HG03457 (cell line): ENCODE results near the gene MBD5.
"Not testable (repeated sequence)": the region's sequence is repeated elsewhere in the genome, so short reads cannot be mapped to it uniquely, and the experiment has no call there.

ENCODE experiments used
- ATAC-seq: cut with Tn5 transposase; IDR thresholded peaks from one replicate; pipeline ENCODE4 v1.9.1; 2021; ENCODE audit warnings: moderate number of reproducible peaks; ENCODE audit not compliant: unreplicated experiment

MBD5 gene

DNA sequence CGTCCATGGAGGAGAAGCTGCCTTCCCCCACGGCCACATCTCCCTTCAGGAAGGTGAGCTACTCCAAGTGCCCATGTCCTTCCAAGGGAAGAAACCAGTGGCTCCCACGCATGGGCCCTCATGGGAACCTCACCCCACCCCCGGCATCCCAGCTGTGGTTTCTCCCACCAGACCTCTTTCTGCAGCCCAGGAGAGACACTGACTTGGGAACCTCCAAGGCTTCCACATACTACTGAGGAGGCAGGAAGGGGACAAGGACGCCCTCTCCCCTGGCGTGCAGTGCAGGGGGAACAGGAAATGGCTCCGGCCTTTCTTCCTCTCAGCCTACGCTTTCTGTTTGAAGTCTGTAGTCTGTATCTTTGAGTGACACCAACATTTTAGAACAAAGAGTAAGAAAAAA, 519.1 kb downstream of the MBD5 start:
- ATAC-seq, result no peak

DNA sequence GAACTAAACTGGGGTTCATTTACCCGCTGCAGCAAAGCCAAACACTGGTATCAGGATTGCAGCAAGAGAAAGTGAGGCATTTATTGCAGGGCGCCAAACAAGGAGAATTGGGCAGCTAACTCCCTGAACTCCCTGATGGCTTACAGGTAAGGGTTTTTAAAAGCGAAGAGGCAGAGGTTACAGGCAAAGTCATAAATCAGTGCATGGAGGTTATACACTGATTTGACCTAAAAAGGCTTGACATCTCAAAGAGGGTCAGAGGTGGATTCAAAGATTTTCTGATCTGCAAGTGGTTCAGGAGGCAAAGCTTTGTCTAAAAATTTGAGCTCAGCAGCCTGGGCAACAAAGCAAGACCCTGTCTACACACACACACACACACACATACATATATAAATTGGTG, 520.9 kb downstream of the MBD5 start:
- no peak for ATAC-seq

DNA sequence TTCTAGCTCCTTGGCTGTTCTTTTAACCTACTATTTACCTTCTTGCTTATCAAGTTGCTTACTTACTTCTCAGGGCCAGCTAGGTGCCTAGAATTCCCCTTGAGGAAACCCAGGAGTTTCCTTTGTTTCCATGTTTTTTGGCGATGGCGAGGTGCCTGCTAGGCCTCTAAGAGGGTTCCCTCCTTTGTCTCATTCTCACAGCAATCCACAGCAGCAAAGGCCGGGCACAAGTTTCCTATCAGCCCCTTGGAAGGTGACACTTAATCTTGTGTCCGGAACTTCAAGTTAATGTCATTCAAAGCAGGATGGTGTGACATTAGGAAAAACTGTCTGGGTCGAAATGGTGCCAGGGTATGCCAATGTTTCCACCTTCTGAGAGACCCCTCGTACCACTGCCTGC, 521.7 kb downstream of the MBD5 start:
- no peak for ATAC-seq

DNA sequence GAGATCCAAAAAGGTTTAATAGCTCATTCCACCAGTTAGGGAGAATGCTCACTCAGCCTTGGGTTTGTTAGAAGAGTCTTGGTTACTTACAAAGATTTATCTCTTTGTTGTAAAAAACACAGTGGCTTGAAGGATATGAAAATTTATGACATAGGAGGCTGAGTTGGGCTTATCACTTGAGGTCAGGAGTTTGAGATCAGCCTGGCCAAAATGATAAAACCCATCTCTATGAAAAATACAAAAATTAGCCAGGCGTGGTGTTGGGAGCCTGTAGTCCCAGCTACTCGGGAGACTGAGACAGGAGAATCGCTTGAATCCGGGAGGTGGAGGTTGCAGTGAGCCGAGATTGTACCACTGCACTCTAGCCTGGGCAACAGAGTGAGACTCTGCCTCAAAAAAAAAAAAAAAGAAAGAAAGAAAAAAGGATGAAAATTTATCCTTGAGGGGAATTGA, 522.2 kb downstream of the MBD5 start:
- ATAC-seq, result not testable (repeated sequence)

DNA sequence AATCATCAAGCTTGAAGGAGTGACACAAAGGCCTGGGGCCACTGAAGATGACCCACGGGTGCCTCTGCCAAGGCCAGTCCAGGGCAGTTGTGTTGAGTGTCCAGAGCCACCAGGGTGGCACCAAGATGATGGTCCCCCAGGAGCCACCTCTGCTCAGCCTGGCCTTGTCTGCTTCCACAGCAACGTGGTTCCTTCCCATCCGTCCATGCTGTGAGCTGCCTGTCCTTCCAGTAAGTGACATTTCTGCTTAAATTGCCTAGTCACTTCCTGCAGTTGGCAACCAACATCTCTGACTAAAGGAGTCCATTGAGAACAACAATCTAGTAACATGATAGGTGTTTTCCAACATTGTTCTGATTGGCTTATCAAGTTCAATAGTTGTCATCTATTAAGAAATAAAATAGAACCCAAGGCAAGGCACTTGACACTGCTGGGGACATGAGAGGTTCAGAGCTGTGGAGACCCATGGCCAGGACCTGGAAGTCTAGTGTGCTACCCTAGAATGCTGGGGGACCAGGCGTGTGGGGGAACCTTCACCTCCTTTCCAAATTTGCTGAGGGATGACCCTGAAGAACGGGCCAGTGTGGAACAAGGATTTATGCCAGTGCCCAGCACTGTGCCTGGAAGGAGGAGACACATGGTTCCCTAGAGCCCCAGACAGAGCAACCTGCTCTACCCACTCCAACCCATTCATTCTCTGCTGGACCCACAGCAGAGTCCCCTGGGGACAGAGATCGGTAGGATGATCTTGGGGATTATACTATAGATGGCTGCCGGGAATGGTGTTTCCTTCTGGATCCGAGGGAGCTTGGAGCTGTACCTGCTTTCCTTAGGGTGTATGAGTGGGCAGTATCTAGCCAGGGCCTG, 524.7 kb downstream of the MBD5 start:
- no peak for ATAC-seq

DNA sequence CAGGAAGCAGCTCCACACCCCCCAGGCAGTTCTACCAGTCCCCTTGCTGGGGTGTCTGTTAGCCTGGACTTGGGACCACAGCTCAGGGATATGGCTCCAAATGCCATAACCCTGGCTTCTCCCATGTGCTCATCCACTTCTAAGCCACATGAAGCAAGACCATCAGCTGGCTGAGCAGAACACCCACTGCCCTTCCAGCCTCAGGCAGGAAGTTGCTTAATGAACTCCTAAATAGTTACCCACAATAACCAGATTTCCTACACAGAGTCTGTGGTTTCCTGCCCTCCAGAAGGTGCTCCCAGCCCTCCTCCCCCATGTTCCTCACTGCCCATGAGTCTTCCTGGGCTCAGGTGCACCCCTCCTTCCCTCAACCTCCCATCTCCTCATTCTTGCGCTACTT, 525.4 kb downstream of the MBD5 start:
- ATAC-seq, result no peak

DNA sequence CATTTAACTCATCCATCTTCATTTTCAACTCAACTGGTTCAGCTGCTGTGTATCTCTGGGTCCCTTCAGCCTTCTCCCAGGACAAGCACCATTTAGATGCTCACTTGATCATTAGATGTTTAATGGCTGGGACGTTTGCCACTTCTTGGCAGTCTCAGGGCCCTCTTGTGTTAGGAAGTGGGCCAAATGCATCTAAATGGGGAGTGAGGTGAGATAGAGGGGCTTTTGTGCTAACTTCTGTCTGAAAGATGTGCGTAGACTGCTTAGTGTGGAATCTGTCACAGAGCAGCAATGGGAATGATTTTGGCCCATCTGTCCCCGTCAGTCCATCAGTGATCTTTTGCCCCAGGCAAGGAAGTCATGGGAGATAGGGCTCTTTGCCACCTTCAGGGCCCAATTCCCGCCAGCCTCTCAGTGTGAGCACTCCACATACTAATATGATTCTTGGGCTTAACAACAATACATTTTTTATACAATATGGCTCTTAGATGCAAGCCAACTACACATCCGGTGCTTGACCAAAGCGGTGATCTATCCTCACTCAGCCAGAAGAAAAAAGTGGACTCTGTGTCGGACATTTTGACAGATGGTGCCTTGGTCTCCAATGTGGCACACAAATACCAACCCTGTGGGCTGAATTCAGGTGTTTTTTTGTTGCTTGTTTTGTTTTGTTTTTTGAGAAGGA, 528.0 kb downstream of the MBD5 start:
- no peak for ATAC-seq

DNA sequence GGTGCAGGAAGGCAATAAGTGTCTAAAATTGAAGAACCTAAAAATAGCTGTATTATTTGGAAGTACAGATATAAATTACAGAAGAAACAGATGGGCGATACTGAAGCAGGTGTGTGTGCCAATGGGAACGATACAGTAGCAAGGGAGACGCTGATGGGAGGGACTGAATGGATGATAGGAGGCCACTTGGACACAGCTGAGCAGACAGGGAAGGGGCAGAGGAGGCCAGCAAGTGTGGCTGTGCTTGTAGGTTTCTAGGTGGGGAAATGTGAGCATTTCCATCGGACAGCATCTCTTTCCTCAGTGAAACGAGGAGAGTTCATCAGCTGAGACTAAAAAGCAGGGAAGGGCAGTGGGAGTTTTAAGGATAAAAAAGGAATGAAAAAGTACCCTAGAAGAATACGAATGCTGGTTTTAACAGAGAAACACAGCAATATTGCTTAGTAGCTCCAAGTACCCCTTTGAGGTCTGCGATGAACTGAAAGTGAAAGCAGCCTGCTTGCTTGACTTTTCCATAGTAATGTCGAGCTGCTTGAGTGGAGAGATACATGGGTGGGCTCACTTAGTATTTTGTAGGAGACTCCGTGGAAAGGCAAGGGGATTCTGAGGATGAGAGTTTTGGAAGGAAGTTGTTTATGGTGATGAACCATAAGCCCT, 531.9 kb downstream of the MBD5 start:
- peak; percentile 47 for ATAC-seq

DNA sequence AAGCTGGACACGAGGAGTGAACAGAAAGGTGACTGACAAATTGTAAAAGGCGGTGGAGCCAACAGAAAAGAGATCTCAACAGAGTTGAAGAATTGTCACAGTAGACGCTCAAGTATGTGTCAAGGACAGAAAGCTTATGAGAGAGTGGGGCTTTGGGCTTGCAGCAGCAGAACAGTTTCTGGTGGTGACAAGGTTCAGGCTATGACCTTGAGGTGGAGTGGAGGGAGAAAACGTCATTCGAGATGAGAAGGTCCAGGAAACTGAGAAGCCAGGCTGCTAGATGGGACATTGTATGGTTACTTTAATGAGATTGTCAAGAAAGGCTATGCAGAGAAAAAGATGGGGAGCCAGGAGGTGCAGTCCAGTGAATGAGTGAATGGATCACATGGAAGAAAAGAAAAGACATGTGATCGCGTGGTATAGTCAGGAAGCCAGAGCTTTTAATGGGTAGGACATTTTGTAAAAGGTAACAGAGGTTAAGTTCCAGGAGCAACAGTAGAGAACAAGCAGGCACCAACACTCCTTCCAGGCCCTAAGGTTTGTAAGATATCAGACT, 532.5 kb downstream of the MBD5 start:
- no peak for ATAC-seq

DNA sequence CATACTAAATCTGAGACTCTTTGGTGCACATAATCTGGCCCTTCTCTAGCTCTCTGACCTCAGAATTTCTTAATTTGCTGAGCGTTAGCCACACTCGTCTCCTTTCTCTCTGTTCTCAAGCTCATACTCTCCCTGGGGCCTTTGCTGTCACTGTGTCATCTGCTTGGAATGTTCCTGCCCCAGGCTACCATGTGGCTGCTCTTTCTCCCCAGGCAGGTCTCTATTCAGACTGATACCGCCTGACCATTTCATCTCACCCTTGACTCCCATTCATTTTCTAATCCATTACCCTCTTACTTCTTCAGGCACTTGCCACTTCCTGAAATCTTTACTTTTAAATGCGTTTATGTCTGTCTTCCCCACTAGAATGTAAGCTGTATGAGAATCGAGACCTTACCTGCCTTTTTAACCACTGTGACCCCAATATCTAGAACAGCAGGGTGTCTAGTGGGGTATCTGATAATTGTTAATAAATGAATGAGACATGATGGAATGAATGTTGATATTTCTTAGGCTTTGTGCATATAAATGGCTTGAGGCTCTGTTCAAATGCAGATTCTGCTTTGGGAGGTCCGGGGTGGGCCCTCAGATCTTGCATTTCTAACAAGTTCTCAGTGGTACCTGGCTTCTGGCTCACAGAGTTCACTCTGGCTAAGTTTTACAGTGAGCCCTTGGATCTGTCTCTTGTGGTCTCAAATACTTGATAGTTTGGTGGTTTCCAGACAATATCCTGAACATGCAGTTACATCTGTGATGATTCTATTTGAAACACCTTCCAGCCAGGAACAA, 533.8 kb downstream of the MBD5 start:
- ATAC-seq, result no peak

DNA sequence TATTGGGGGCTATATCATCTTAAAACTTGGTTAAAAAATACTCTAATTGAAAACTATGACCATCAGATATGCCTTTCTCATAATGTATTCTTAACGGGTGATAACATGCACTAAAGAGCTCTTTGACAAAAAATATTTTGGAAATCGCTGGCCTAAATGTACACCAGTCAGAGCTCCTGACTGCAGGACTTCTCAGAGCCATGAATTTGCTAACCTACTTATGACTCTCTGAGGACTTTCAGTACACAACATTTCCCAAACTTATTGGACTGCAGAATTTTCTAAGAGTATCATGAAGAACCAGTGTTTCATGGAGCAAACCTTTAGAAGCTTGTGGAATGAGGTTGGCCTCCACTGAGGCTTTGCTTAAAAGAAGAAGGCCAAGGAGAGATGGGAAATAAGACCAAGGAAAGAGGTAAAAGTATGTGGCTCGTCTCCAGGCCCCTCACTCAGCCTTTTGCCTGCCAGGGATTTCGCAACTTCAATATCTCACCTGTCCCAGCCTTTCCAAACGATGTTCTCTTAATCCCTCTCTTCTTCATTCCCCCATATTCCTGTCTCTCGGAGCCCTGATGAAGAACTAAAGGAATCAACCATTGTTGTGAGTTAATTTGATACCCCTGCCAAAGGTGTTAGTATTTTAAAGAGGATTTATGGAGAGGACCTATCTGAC, 534.9 kb downstream of the MBD5 start:
- ATAC-seq, result no peak

DNA sequence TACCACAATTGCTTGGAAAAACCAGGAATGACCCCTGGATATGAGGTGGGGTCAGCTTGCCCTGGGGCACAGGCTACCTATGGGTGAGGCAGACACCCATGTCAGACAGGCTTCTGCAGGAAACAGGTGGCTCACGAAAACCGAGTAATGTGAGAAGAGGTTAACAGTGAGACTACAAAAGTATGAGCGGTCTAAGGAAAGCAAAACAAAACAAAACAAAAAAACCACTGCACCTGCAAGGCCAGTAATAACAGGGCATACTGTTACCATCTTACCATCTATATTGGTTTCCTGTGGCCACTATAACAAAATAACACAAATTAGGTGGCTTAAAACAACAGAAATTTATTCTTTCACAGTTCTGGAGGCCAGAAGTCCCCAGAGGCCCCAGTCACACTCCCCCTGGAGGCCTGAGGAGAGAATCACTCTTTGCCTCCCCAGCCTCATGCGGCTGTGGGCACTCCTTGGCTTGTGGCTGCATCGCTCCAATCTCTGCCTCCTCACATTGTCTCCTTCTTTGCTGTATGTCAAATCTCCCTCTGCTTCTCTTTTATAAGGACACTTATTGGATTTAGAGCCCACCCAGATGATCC, 537.0 kb downstream of the MBD5 start:
- peak; percentile 54 for ATAC-seq

DNA sequence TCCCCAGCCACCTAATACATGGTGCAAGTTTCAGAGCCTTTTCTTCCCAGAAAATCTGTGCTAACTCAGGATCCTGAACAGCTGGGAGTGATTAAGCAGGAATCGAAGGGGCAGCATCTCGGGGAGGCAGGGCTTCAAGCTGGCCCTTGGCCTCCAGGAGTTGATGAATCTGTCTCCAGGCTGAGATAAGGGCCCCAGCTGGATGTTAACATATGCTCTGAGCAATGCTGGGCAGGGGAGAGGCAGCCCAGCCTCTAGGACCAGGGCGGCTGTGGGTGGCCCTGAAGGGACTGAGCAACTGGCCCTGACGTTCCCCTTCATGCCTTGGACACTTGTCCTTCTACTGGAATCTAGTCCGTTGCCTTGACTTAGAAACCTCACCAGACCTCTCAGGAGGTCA, 539.6 kb downstream of the MBD5 start:
- ATAC-seq, result no peak

DNA sequence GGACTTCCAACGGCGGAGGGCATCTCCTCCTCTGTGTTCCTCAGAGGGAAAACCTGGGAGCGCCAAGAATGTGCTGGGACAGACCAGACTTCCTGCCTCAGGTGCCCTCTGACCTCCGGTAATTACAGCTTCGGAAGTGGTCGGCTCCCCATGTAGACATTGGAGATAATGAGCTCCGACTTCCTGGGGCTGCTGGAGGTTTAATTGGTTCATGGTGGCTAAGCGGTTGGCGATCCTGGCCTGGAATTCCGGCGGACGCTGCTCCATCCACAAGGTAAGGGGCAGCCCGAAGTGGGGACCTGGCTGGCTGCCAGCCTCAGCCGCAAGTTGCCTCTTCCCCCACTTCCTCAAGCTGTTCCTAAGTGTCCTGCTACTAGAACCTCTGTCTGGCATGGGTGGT, 540.5 kb downstream of the MBD5 start:
- no peak for ATAC-seq

DNA sequence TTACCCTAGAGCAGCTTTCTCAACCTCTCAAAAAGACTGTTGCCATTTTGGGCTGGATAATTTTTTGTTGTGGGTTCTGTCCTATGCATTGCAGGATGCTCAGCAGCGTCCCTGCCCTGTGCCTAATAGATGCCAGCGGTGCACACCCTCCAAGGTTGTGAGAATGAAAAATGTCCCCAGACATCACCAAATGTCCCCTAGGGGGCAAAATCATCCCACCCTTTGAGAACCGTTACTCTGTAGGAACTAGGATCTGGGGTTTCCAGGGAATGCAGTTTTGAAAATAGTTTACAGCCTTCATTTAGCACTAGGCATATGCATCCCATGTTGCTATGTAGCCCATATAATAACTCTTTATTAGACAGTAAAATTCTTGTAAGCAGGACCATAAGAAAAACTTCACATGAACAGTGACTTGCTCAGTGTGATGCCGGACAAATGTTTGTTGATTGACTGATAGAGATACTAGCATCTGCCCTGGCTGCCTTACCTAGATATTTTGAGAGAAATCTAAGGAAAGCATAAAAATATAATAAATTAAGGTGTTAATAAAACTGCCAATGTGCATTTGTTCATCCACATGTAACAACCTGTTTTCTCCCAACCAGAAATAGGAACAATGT, 544.5 kb downstream of the MBD5 start:
- ATAC-seq, result no peak
